ENCODE results near the gene THRAP3.

GRCh38 chr1:36303650-36304360 is 79.6 kb downstream of the THRAP3 start:
- TF ChIP-seq CTCF (IDR thresholded peaks at IDR 0.05) = no peak
- TF ChIP-seq EP300 (IDR thresholded peaks at IDR 0.05; ENCODE audit: low read depth) = no peak
